ENCODE data around the gene PCBP2. TPM values are rescaled to one million over a fixed set of nuclear protein-coding genes. Genes with fewer than 3 reads are reported as not detected.
A peak's percentile ranks its signal among the peaks of the same experiment; 100 is the strongest.
"Not testable (repeated sequence)": the region's sequence is repeated elsewhere in the genome, so short reads cannot be mapped to it uniquely, and the experiment has no call there.

PCBP2 gene
- 100 to 1,000 TPM; 881 to 999 TPM for total RNA-seq

DNA sequence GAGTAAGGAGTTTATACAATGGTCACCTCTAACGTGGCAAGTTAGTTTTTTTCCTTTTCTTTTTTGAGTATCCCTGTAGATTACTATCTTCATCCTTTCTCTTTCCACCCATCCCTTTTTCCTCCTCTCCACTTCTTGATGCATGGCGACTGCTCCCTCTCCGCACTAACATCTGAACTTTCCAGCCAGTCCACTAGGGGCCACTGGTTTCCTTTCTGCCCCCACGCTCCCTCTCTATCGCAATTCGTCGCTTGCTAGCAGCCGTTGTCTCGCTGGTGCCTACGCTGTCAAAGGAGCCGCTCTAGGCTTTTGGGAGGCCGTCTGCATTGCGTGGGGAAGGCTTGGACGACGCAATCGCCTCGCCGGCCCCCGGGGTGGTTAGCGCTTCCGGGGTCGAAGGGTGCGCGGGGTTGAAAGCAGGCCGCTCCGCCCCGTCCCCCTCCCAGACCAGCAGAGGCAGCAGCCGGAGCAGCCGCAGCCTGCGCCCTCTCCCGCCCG is at the start of gene PCBP2:
Gene PCBP2 (plus strand): TSS at position 442 of the 498 bp plus-strand sequence. CDS start 2,699 bp downstream, outside the sequence.
- no peaks in the 10 kb centered on the region for H3K9me3 Mint-ChIP-seq (ENCODE audit: low read depth)
- no peaks in the 10 kb centered on the region for H3K27me3 Mint-ChIP-seq
- DNase-seq (peak; percentile 99), ATAC-seq (peak; percentile 97)
- ChIA-PET CTCF (interaction anchor here (0.6 to 1.6 kb wide), 9 partner anchors 10 to 273 kb away, joined by 3 to 8 read pairs (median 3); partner anchors contain the start of genes AAAS and PRR13), POLR2A (no interaction called here)
- H3K36me3 Mint-ChIP-seq (ENCODE audit: low read depth): peaks cover 50% of the 10 kb centered on the region
- peaks cover 27% of the 10 kb centered on the region for H3K4me1 Mint-ChIP-seq
- intact Hi-C loops (cut with DNase I, micrococcal nuclease): loop anchor here (1.0 to 5.0 kb wide), 16 partner anchors 10 to 826 kb away; partner anchors contain the start of genes PRR13 (in 2 of the 2), TARBP2 (in 2 of the 2), AAAS (in 1 of the 2) and ATF7 (in 1 of the 2)
- H3K4me3 Mint-ChIP-seq: peak within 1 kb of the TSS; percentile 94
- peak within 1 kb of the TSS; percentile 96 for H3K27ac Mint-ChIP-seq

DNA sequence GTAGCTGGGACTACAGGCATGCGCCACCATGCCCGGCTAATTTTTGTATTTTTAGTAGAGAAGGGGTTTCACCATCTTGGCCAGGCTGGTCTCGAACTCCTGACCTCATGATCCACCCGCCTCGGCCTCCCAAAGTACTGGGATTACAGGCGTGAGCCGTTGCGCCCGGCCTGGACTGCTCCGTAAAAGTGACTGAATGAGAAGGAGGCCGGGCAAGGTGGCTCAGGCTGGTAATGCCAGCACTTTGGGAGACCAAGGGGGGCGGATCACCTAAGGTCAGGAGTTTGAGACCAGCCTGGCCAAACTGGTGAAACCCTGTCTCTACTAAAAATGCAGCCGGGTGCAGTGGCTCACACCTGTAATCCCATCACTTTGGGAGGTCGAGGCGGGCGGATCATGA is 49.6 kb upstream of the PCBP2 start:
- H3K4me3 Mint-ChIP-seq; H3K27ac Mint-ChIP-seq; H3K27me3 Mint-ChIP-seq; H3K9me3 Mint-ChIP-seq (ENCODE audit: low read depth); POLR2A ChIA-PET; ATAC-seq; DNase-seq; intact Hi-C loops (cut with DNase I, micrococcal nuclease); H3K4me1 Mint-ChIP-seq: not testable (repeated sequence)
- CTCF ChIA-PET: interaction anchor here (1.1 to 1.9 kb wide), 3 partner anchors 19 to 57 kb away, joined by 3 to 6 read pairs (median 5); no protein-coding TSS in a partner anchor
- peaks cover 20% of the 10 kb centered on the region for H3K36me3 Mint-ChIP-seq (ENCODE audit: low read depth)

DNA sequence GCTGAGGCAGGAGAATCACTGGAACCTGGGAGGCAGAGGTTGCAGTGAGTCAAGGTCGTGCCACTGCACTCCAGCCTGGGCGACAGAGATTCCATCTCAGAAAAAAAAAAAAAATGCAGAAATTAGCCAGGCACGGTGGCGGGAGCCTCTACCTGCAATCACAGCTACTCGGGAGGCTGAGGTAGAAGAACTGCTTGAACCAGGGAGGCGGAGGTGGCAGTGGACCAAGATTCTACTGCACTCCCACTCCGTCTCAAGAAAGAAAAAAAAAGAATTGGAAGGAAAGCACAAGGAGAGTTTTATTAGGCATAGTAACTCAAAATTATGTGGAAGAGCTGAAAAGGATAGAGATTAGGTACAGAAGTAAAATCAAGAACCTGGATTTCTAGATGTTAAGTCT is 49.0 kb upstream of the PCBP2 start:
- H3K27ac Mint-ChIP-seq: no peak overlapping the region
- H3K4me1 Mint-ChIP-seq: peaks cover 3% of the 10 kb centered on the region

DNA sequence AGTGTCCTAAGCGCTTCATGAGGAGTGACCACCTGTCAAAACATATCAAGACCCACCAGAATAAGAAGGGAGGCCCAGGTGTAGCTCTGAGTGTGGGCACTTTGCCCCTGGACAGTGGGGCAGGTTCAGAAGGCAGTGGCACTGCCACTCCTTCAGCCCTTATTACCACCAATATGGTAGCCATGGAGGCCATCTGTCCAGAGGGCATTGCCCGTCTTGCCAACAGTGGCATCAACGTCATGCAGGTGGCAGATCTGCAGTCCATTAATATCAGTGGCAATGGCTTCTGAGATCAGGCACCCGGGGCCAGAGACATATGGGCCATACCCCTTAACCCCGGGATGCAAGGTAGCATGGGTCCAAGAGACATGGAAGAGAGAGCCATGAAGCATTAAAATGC is 41.0 kb upstream of the PCBP2 start:
- Mint-ChIP-seq H3K36me3 (ENCODE audit: low read depth) (peaks cover 46% of the 10 kb centered on the region), H3K4me3 (no peak overlapping the region), H3K27ac (no peak overlapping the region), H3K9me3 (ENCODE audit: low read depth) (no peaks in the 10 kb centered on the region), H3K27me3 (no peaks in the 10 kb centered on the region), H3K4me1 (peaks cover 39% of the 10 kb centered on the region)
- intact Hi-C loops (cut with DNase I, micrococcal nuclease): no loop called here
- ATAC-seq: no peak
- ChIA-PET CTCF (interaction anchor here (1.1 to 3.2 kb wide), 3 partner anchors 10 to 59 kb away, joined by 3 to 11 read pairs (median 5); partner anchors contain the start of gene AMHR2), POLR2A (no interaction called here)
- DNase-seq: no peak

More for the DNA sequence above, 49.0 kb upstream of the PCBP2 start:
- ATAC-seq (no peak), DNase-seq (no peak)
- intact Hi-C loops (cut with DNase I, micrococcal nuclease): no loop called here
- Mint-ChIP-seq H3K36me3 (ENCODE audit: low read depth) (peaks cover 20% of the 10 kb centered on the region), H3K4me3 (no peak overlapping the region), H3K27me3 (no peaks in the 10 kb centered on the region), H3K9me3 (ENCODE audit: low read depth) (no peaks in the 10 kb centered on the region)
- ChIA-PET POLR2A (no interaction called here), CTCF (interaction anchor here (0.7 to 1.2 kb wide), 2 partner anchors 8 to 15 kb away, joined by 3 read pairs; no protein-coding TSS in a partner anchor)

DNA sequence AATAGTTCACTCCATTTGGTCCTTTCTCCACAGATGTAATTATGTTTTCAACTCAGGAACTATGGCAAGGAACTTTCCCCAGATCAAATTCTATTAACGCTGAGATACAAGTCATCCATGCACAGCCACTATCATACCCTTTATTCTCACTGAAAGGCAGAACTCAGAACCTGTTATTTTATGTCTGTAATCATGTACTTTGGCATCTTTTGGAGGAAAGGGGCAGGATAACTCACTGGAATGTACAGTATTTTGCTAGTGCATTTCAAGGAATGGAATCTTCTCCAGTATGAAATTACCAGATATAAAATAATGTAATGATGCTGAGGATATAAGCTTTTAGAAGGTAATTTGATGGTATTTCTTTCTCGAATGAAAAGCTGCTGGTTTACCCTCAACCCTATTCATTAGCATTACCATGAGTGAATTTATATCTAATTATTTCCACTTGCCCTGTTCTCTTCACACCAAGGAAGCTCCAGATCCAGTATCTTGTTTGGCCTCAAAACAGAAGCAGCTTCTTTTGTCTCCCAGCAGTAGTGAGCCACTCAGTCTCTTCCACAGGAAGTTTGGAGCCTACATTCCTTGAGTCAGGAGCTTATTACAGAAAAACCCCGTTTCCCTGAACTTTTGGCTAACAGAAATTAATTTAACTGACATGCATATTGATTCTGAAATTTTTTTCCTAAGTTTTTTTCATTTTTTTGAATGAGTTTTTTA is 38.3 kb upstream of the PCBP2 start:
- Mint-ChIP-seq H3K4me3 (no peak overlapping the region), H3K9me3 (ENCODE audit: low read depth) (no peaks in the 10 kb centered on the region), H3K27me3 (no peaks in the 10 kb centered on the region), H3K27ac (peak overlapping the region; percentile 58), H3K4me1 (peaks cover 58% of the 10 kb centered on the region), H3K36me3 (ENCODE audit: low read depth) (peaks cover 39% of the 10 kb centered on the region)
- intact Hi-C loops (cut with DNase I, micrococcal nuclease): loop anchor here in 1 of 2 experiments (2.0 kb wide), 1 partner anchor 17 kb away; no protein-coding TSS in a partner anchor
- CTCF ChIA-PET: interaction anchor here (0.8 to 5.7 kb wide), 5 partner anchors 18 to 61 kb away, joined by 3 to 43 read pairs (median 4); no protein-coding TSS in a partner anchor
- DNase-seq (no peak), ATAC-seq (no peak)
- POLR2A ChIA-PET: no interaction called here

DNA sequence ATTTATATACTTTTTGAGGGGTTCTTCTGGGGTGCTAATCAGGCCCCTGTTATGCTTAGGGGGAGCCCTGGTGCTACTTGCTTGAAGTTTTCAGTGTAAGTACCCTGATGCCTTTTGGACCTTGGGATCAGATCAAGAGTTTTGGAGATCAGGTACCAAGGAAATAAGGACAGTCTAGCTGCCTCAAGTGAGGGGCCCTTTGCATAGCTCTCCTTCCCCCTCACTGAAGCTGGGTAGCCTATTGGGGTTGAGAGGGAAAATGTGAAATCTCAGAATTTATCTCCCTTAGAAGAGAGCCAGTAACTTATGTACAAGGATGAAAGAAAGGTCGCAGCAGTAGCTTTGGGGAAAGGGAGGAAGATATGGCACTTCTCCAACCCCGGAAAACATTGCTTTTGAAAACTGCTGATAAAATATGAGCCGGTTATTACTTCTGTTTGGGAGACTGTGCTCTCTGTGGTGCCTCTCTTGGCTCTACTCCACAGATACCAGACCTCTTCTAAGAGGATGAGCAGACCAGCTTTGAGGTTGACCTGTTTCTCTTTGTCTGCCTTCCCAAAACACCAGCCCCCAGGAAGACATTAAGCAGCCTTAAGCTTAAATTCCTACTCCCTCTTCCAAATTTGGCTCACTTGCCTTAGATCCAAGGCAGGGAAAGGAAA is 37.0 kb upstream of the PCBP2 start:
- Mint-ChIP-seq H3K27ac (no peak overlapping the region), H3K4me1 (peaks cover 66% of the 10 kb centered on the region), H3K27me3 (no peaks in the 10 kb centered on the region), H3K9me3 (ENCODE audit: low read depth) (no peaks in the 10 kb centered on the region), H3K36me3 (ENCODE audit: low read depth) (peaks cover 31% of the 10 kb centered on the region), H3K4me3 (no peak overlapping the region)
- intact Hi-C loops (cut with DNase I, micrococcal nuclease): no loop called here
- ATAC-seq (no peak), DNase-seq (no peak)
- CTCF ChIA-PET: interaction anchor here (0.6 to 5.7 kb wide), 6 partner anchors 19 to 91 kb away, joined by 3 to 43 read pairs (median 4); no protein-coding TSS in a partner anchor
- POLR2A ChIA-PET: interaction anchor here (0.5 to 0.8 kb wide), 3 partner anchors 23 to 63 kb away, joined by 3 read pairs; no protein-coding TSS in a partner anchor

DNA sequence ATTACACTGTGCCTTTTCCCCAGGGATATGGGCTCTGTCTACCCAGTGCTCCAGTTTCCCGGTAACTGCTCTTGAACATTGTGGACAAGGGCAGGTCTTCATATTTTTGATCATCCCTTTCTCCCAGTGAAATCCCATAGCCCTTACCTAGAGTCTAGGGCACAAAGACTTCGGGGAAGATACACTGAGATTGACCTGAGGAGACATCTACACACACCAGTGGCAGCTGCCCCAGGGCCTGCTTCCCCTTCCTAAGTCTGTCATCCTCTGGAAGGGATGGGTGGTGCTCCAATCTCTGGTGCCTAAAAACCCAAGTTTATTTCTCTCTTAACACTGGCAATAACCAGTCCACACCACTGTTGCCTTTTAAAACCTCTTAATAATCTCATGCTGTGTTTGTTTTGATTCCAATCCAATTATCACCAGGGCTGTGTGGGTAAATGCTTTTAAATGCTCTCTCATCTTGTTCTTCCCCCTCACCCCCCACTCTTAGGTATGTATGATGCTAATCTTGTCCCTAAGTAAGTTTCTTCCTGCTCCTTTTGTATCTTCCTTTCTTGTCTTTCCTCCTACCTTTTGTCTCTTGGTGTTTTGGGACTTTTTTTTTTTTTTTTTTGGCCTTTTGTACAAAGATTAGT is 36.0 kb upstream of the PCBP2 start:
- POLR2A ChIA-PET: not testable (repeated sequence)

DNA sequence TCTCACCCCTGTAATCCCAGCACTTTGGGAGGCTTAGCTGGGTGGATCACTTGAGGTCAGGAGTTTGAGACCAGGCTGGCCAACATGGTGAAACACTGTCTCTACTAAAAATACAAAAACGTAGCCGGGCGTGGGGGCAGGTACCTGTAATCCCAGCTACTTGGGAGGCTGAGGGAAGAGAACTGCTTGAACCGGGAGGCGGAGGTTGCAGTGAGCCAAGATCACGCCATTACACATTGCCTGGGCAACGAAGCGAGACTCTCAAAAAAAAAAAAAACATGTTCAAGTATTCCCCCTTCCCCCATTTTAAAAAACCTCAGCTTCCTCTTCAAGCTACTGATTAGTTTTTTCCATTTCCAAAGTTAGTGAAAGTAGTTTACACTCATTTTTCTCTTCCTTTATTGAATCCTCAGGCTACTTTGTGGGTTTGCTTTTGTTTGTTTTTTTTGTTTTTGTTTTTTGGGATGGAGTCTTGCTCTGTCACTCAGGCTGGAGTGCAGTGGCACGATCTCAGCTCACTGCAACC is 34.5 kb upstream of the PCBP2 start:
- H3K4me3 Mint-ChIP-seq; H3K9me3 Mint-ChIP-seq (ENCODE audit: low read depth); H3K27me3 Mint-ChIP-seq: not testable (repeated sequence)
- Mint-ChIP-seq H3K4me1 (peaks cover 65% of the 10 kb centered on the region), H3K27ac (peak overlapping the region; percentile 30), H3K36me3 (ENCODE audit: low read depth) (peaks cover 14% of the 10 kb centered on the region)
- ATAC-seq (peak; percentile 46), DNase-seq (peak; percentile 48)
- ChIA-PET POLR2A (interaction anchor here (0.6 to 0.9 kb wide), 4 partner anchors 38 to 863 kb away, joined by 3 to 5 read pairs (median 4); partner anchors contain the start of genes HNRNPA1, SP1 and TARBP2), CTCF (interaction anchor here (0.6 to 5.7 kb wide), 13 partner anchors 11 to 351 kb away, joined by 3 to 43 read pairs (median 5); partner anchors contain the start of gene AAAS)
- intact Hi-C loops (cut with DNase I, micrococcal nuclease): loop anchor here in 1 of 2 experiments (1.0 kb wide), 1 partner anchor 37 kb away; the partner anchor contains the start of gene SP1

More for the DNA sequence above, 36.0 kb upstream of the PCBP2 start:
- DNase-seq; H3K27ac Mint-ChIP-seq; H3K9me3 Mint-ChIP-seq (ENCODE audit: low read depth); H3K27me3 Mint-ChIP-seq; ATAC-seq; intact Hi-C loops (cut with DNase I, micrococcal nuclease); H3K4me3 Mint-ChIP-seq: not testable (repeated sequence)
- CTCF ChIA-PET: interaction anchor here (0.5 to 5.7 kb wide), 3 partner anchors 32 to 117 kb away, joined by 3 to 43 read pairs (median 3); partner anchors contain the start of gene MYG1
- peaks cover 25% of the 10 kb centered on the region for H3K36me3 Mint-ChIP-seq (ENCODE audit: low read depth)
- peaks cover 68% of the 10 kb centered on the region for H3K4me1 Mint-ChIP-seq

DNA sequence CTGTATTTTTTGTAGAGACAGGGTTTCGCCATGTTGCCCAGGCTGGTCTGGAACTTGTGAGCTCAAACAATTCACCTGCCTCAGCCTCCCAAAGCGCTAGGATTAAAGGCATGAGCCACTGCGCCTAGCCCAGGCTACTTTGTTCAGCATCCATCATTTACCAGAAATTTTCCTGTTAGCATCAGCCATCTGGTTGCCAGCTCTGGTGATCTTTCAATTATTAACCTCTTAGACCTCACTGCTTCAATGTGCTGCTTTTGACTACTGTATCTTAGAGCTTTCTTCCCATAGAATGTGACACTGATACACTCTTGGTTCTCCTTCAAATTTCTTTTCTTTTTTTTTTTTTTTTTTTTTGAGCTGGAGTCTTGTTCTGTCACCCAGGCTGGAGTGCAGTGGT is 33.7 kb upstream of the PCBP2 start:
- POLR2A ChIA-PET: interaction anchor here (0.6 to 0.9 kb wide), 3 partner anchors 62 to 83 kb away, joined by 3 read pairs; partner anchors contain the start of gene TARBP2
- ATAC-seq: no peak
- Mint-ChIP-seq H3K36me3 (ENCODE audit: low read depth) (peaks cover 9% of the 10 kb centered on the region), H3K9me3 (ENCODE audit: low read depth) (no peaks in the 10 kb centered on the region), H3K27ac (no peak overlapping the region), H3K27me3 (no peaks in the 10 kb centered on the region), H3K4me3 (no peak overlapping the region), H3K4me1 (peaks cover 58% of the 10 kb centered on the region)
- DNase-seq: no peak
- CTCF ChIA-PET: interaction anchor here (0.8 to 5.7 kb wide), 10 partner anchors 15 to 352 kb away, joined by 3 to 43 read pairs (median 4); partner anchors contain the start of gene AAAS
- intact Hi-C loops (cut with DNase I, micrococcal nuclease): no loop called here

DNA sequence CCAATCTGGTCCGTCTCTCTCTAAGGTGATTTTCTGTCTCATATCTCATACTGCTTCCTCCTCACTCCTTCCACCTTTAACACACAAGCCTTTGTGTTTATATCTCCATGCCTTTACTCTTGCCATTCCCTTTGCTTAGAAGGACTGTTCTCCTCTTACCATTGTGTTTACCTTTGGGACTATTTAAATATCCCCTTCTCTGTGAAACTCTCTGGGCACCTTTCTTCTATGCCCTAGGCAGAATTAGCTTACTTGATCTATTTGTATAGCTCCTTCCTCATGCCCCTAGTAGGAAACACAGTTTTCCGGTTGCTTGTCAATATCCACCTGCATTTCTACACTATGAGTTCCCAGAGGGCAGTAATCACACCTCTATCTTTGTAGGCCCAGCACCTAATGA is 32.1 kb upstream of the PCBP2 start:
- no peaks in the 10 kb centered on the region for H3K9me3 Mint-ChIP-seq (ENCODE audit: low read depth)
- no peaks in the 10 kb centered on the region for H3K36me3 Mint-ChIP-seq (ENCODE audit: low read depth)
- ATAC-seq (no peak), DNase-seq (no peak)
- peaks cover 48% of the 10 kb centered on the region for H3K4me1 Mint-ChIP-seq
- no peak overlapping the region for H3K27ac Mint-ChIP-seq
- CTCF ChIA-PET: interaction anchor here (0.5 to 7.0 kb wide), 5 partner anchors 53 to 260 kb away, joined by 3 to 117 read pairs (median 3); partner anchors contain the start of gene AAAS
- intact Hi-C loops (cut with DNase I, micrococcal nuclease): loop anchor here in 1 of 2 experiments (2.0 kb wide), 1 partner anchor 39 kb away; the partner anchor contains the start of gene SP1
- no peaks in the 10 kb centered on the region for H3K27me3 Mint-ChIP-seq
- POLR2A ChIA-PET: no interaction called here
- no peak overlapping the region for H3K4me3 Mint-ChIP-seq
